ENCODE data around the gene TENM3.

DNA sequence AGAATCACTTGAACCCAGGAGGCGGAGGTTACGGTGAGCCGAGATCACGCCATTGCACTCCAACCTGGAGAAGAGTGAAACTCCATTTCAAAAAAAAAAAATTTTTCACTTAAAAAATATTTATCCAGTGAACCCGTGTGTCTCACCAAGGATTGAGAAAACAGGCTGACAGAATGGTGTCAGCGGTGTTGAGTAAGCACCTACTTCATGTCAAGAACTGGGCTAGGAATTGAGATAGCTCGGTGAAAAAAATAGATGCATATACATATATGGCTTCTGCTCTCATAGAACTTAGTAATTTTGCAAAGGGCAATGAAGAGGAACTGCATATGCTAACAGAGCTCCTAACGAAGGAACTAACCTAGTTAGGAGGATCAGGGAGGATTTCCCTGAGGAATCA lies 297.3 kb downstream of the TENM3 start:
- TF ChIP-seq, protein P1, sequence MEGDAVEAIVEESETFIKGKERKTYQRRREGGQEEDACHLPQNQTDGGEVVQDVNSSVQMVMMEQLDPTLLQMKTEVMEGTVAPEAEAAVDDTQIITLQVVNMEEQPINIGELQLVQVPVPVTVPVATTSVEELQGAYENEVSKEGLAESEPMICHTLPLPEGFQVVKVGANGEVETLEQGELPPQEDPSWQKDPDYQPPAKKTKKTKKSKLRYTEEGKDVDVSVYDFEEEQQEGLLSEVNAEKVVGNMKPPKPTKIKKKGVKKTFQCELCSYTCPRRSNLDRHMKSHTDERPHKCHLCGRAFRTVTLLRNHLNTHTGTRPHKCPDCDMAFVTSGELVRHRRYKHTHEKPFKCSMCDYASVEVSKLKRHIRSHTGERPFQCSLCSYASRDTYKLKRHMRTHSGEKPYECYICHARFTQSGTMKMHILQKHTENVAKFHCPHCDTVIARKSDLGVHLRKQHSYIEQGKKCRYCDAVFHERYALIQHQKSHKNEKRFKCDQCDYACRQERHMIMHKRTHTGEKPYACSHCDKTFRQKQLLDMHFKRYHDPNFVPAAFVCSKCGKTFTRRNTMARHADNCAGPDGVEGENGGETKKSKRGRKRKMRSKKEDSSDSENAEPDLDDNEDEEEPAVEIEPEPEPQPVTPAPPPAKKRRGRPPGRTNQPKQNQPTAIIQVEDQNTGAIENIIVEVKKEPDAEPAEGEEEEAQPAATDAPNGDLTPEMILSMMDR (IDR thresholded peaks at IDR 0.05; ENCODE audit: low read length): no peak
- no peak for TF ChIP-seq EZH2phosphoT487 (IDR thresholded peaks at IDR 0.05; ENCODE audit: low read length)

All from MM.1S (cell line).